8988T (cell line): ENCODE results near the gene CCZ1B.
A peak's percentile ranks its signal among the peaks of the same experiment; 100 is the strongest.
"Not testable (repeated sequence)": the region's sequence is repeated elsewhere in the genome, so short reads cannot be mapped to it uniquely, and the experiment has no call there.

Experiments
- DNase-seq: peaks from one replicate; pipeline ENCODE4 v3.0.0; 2011

The CCZ1B gene

DNA sequence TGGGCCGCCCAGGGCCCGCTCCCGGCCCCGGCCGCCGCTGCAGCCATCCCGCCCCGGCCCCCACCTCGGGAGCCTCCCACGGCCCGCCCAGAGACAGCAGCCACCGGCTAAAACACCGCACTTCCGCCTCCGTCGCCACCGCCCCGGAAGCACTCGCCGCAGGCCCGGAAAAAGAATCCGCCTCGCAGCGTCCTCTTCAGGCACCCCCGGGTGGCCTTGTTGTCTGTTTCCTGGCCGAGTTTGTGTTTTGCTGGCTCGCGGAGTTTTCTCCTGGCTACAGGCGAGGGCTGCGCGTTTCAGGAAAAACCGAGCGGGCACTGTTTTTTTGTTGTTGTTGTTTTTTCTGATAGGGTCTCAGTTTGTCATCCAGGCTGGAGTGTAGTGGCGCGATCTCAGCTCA lies at the start of gene CCZ1B:
CCZ1B (minus strand) TSS at position 125 of the 400 bp plus-strand sequence; CDS start at position 47, 78 bp downstream.
- not testable (repeated sequence) for DNase-seq

DNA sequence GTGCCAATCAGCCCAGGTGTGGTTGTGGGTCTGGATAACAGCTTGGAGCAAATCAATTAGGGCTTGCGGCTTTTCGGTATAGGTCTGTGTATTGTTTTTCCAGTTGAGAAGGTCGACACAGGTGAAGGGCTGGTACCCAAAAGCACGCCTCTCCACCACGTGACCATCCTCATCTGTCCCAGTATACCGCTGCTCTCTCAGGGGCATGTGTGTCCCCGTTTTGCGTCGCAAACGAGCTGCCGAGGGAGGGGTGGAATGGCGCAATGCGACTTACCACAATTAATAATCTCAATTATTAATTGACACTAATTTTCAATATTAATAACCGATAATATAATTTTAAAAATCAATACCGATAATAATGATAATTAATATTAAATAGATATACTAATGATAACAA lies 48.9 kb upstream of the CCZ1B start:
- DNase-seq = not testable (repeated sequence)

DNA sequence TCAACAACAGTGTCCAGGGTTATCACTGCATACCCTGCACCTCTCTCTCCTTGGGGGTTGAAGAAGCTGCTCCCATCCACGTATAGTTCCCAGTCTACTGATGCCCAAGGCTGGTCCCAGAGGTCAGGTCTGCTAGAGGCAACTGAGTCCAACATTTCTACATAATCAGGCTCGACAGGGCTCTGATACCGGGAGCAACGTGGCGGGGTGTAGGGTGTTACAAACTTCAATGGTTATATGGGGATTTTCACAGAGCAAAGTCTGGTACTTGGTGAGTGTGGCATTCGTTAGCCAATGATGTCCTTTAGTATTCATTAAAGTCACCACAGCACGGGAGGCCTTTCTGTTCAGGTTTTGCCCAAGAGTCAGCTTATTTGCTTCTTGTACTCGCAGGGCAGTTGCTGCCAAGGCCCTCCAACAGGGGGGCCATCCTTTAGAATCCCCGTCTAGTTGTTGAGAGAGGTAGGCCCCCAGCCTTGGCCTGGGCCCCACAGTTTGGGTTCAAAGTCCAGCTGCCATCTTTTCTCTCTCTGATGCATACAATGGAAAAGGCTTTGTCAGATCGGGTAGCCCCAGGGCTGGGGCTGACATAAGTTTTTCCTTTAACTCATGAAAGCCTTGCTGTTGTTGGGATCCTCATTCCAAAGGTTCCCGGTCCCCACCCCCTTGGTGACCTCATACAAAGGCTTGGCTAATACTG lies 46.3 kb upstream of the CCZ1B start:
- DNase-seq = not testable (repeated sequence)

DNA sequence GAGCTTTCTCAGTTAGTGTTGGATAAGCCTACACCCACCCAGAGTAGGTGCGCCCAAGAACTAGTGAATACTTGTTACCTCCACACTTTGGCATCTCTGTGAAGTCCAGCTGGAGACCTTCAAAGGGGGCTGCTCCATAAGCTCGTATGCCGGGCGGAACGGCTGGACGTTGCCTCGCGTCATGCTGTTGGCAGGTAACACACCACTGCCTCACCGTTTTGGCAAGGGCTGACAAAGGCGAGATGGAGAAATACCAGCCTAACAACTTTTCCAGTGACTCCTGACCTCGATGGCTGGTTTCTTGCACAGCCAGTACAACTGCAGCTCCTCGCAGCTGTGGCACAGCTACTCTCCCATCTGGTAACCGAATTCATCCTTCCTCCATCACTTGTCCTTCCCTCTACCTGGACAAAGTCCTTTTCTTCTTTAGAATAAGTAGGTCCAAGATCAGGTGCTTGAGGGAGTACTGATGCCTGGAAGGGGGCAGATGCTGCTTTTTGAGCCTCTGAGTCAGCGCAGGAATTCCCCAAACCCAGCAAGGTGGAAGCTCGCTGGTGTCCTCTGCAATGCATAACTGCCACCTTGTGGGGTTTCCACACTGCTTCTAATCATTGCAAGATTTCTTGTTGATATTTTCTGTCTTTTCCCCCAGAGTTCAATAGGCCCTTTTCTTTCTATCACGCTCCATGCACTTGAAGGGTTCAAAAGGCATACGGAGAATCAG lies 45.5 kb upstream of the CCZ1B start:
- DNase-seq = not testable (repeated sequence)

DNA sequence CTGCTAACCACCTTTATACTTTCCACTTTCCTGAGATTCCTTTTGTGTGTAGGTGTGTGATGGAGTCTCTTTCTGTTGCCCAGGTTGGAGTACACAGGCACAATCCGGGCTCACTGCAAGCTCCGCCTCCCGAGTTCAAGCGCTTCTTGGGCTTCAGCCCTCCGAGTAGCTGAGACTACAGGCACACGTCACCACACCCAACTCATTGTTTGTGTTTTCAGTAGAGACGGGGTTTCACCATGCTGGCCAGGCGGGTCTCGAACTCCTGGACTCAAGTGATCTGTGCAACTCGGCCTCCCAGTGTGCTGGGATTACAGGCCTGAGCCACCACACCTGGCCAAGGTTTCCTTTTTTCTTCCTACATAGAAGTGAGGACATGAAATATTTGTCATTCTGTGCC lies 38.7 kb upstream of the CCZ1B start:
- not testable (repeated sequence) for DNase-seq

DNA sequence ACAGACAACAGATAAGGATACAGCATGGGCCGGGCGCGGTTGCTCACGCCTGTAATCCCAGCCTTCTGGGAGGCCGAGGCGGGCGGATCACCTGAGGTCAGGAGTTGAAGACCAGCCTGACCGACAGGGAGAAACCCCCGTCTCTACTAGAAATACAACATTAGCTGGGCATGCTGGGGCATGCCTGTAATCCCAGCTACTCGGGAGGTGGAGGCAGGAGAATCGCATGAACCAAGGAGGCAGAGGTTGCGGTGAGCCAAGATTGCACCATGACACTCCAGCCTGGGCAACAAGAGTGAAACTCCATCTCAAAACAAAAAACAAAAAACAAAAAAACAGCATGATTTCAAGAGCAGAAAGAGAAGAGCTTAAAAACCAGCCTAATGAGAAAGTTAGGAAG lies 38.1 kb upstream of the CCZ1B start:
- not testable (repeated sequence) for DNase-seq

DNA sequence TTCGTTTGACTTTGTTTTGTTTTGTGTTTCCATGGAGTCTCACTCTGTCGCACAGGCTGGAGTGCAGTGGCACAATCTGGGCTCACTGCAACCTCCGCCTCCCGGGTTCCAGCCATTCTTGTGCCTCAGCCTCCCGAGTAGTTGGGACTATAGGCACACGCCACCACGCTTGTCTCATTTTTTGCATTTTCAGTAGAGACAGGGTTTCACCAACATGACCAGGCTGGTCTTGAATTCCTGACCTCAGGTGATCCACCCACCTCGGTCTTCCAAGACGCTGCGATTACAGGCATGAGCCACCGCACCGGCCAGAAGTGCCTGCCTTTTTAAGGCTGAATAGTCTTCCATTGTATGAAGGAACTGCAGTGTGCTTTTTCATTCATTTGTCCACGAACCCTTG lies 36.8 kb upstream of the CCZ1B start:
- DNase-seq = not testable (repeated sequence)

DNA sequence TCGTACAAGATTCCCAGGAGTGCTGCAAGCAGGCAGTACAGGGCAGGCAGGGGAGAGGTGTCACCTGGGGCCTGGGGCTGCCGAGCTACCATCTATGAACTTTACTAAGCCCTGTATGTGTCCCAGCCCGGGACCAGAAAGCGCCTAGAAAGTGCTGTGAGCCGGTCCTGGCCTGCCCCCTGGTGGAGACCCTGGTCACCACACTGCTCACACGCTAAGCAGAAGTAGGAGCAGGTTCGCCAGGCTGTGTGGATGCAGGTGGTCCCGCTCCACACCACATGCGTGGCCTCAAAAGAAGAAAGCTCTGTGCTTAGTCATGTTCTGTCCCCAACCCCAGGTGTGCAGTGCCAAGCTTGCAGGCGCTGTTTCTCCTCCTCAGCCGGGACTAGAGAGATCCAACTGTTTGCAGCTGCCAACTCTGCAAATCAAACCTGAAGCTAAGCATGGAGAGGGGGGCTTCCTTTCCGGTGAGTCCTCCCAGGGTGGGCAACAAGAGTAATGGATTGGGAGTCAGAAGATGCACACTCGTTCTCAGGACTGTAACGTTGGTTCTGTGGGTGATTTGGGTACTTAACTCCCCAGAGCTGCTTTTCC lies 31.7 kb upstream of the CCZ1B start:
- DNase-seq = peak; percentile 35

DNA sequence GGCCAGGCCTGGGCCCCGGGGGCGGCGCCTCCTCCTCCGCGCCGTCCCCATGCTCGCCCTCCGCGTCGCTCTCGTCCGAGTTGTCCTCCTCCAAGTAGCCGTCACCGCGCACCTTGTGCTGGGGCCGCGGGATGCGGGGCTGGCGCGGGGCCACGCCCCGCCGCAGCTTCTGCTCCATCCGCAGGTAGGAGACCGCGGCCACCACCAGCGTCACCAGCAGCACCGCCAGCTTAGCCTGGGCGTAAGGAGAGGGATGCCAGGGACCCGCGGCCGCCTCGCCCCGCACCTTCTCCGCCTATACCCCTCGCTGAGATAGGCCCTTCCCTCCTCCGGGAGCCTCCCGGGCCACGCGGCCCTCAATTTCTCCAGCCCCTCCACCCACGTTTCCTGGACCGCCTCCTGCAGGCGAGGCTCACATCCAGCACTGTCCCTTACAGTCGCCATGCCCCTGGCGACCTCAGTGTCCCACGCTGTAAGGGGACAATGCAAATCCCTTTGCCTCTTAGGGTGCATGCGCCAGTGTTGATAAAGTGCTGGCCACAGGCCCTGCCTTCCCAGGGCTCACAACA lies 29.6 kb upstream of the CCZ1B start:
- DNase-seq = not testable (repeated sequence)

DNA sequence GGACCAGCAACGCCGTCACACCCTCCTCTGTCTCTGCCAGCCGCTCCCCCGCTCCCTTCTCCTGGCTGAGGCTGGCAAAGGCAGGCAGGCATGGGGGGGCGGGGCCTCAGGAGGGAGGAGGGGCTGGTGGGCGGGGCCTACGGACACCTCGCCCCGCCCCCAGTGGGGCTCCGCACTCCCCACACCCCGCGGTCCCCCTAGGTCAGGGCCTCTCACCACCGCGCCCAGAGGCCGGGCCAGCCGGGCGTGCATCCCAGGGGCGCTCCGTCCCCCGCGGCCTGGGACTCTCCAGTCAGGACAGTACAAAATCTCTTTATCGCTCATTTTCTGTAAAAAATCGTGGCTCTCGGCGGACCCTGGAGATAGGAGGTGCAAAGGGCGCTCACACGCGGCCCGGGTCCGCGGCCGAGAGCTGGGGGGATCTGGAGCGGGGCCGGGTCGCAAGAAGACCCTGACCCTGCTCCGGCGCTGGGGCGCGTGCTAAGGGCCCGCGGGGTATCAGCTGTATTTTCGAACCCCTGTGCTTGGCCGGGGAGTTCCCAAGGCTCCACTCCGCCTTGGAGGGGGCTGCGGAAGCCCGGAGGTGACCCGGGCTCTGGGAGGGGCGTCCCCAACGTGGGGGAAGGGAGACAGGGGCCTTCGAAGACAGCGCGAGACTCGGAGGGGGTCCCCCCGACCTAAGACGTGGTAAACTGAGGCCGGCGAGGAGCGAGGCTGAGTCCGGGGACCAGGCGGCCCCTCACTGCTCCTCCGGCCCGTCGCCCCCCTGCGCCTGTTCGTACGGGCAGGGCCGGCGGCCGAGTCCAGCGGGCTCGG lies 28.9 kb upstream of the CCZ1B start:
- not testable (repeated sequence) for DNase-seq

DNA sequence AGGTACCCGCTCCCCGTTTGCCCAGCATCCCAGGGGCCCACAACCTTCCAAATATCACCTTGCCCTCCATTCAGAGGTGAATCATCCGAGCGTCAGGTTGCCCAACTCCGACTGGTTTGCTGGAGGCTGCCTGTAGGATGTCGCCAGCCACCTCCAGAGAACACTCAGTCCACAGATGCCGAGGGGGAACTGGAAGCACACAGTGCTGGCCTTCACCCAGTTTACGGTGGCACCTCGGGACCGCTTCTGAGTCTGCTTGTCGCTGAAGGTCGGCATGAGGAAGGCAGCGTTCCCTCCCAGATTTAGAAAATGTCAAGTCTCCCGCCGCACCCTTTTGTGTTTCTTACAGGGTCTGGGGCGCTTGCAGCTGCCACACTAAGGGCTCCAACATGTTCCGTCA lies 27.6 kb upstream of the CCZ1B start:
- DNase-seq = not testable (repeated sequence)

DNA sequence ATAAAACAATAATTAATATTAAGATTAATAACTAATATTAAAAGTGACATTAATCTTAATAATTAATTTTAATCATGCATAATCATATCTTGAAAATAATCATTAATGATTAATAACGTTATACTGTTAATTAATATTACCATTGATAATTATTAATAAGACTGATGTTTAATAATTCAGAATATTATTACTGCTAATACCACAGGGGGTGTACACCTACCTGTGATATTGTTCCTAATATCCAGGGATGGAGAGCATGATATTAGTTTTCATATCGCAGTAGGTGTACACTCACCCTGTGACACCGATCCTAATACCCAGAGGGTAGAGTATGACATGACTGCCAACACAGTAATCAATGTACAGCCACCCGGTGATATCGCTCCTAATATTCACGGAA lies 23.1 kb upstream of the CCZ1B start:
- DNase-seq = not testable (repeated sequence)

DNA sequence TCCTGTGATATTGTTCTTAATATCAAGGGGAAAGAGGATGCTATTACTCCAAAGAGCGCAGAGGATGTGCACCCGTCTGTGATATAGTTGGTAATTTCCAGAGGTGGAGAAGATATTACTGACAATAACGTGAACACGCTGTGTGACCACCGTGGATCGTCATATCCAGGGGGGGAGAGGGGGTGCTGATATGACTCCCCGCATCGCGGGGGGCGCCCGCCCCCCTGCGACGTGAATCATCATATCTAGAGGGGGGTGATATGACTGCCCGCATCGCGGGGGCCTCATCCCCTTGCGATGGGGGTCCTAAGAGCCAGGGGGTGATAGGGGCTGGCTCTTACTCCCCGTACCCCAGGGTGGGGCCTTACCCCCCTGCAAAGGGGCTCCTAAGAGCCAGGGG lies 21.7 kb upstream of the CCZ1B start:
- DNase-seq = not testable (repeated sequence)

DNA sequence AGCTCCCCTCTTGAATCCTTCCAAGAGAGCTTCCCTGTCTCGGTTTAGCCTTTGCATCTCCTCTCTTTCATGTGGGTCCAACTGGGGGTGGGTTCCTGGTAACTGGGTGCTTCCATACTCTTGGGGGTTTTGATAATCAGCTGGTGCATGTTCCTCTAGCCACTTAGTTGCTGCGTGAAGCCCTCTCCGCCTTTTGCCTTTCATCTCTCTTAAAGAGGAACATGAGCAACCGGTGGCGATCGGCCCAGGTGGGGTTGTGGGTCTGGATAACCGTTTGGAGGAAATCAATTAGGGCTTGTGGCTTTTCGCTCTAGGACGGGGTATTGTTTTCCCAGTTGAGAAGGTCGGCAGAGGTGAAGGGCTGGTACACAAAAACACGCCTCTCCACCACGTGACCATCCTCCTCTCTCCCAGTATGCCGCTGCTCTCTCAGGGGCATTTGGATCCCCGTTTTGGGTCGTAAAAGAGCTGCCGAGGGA lies 19.9 kb upstream of the CCZ1B start:
- DNase-seq = not testable (repeated sequence)

DNA sequence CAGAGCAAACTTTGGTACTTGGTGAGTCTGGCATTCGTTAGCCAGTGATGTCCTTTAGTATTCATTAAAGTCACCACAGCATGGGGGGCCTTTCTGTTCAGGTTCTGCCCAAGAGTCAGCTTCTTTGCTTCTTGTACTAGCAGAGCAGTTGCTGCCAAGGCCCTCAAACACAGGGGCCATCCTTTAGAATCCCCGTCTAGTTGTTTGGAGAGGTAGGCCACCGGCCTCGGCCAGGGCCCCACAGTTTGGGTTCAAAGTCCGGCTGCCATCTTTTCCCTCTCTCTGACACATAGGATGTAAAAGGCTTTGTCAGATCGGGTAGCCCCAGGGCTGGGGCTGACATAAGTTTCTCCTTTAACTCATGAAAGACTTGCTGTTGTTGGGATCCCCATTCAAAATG lies 17.6 kb upstream of the CCZ1B start:
- DNase-seq = not testable (repeated sequence)

DNA sequence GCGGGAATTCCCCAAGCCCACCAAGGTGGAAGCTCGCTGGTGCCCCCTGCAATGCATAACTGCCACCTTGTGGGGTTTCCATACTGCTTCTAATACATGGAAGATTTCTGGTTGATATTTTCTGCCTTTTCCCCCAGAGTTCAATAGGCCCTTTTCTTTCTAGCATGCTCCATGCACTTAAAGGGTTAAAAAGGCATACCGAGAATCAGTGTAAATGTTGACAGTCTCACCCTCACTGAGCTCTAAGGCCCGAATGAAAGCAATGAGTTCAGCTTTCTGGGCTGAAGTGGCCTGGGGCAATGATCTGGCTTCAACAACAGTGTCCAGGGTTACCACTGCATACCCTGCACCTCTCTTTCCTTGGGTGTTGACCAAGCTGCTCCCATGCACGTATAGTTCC lies 17.0 kb upstream of the CCZ1B start:
- DNase-seq = not testable (repeated sequence)

DNA sequence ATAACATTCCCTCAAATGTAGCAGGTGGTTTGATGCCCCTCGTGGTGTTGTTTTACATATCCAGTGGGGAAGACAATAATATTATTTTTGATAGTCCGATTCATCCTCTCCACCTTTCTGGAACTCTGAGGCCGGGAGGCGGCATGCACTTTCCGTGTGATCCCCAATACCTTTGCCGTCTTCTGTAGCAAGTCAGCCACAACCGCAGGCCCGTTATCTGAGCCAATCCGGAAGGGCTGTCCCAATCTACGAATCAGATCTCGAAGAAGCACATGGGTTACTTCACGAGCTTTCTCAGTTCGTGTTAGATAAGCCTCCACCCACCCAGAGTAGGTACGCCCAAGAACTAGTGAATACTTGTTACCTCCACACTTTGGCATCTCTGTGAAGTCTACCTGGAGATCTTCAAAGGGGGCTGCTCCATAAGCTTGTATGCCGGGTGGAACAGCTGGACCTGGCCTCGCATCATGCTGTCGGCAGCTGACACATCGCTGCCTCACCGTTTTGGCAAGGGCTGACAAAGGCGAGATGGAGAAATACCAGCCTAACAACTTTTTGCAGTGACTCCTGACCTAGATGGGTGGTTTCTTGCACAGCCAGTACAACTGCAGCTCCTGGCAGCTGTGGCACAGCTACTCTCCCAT lies 16.3 kb upstream of the CCZ1B start:
- DNase-seq = not testable (repeated sequence)

DNA sequence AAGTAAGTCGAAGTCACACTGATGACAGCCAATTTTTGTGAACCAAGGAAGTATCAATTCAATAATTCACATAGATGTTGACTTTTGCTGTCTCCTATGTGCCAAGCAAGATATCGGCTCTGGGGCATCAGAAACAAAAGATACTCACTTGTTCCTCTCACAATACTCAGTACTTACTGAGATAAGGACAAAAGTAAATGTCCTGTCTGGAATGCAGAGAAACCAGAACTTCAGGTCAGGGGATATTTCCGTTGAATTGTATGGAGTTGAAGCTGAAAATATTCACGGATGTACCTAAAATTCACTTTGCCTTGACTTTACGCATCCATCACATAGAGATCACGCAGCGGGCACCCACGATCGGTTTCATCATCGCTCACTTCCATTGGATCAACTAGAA lies 11.0 kb upstream of the CCZ1B start:
- not testable (repeated sequence) for DNase-seq

DNA sequence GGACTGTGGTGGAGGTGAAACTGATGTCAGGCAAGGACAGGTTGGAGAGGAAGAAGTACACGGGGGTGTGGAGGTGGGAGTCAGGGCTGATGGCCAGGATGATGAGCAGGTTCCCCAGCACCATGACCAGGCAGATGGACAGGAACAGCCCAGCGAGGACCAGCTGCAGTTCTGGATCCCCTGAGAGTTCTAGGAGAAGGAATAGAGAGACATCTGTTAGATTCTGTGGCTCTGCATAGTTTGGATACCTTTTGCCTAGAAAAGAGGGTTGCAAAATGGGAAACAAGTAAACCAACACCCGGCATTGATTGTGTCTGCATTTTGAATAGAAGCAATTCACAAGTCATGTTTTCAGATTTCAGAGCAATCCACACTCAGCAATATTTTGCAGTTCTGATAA lies 9.4 kb upstream of the CCZ1B start:
- DNase-seq = not testable (repeated sequence)

DNA sequence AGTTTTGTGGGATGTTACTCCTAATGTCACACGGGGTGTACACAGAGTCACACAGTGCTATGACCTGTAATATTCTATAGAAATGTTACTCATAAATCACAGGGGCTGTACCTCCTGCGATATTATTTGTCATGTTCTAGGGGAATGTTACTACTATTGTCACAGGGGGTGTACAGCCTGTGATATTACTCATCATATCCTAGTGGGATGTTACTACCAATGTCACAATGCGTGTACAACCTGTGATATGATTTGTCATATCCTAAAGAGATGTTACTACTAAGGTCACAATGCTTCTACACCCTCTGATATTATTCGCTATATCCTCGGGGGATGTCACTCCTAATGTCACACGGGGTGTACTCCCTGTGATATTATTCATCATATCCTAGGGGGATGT lies 7.6 kb upstream of the CCZ1B start:
- no peak for DNase-seq

DNA sequence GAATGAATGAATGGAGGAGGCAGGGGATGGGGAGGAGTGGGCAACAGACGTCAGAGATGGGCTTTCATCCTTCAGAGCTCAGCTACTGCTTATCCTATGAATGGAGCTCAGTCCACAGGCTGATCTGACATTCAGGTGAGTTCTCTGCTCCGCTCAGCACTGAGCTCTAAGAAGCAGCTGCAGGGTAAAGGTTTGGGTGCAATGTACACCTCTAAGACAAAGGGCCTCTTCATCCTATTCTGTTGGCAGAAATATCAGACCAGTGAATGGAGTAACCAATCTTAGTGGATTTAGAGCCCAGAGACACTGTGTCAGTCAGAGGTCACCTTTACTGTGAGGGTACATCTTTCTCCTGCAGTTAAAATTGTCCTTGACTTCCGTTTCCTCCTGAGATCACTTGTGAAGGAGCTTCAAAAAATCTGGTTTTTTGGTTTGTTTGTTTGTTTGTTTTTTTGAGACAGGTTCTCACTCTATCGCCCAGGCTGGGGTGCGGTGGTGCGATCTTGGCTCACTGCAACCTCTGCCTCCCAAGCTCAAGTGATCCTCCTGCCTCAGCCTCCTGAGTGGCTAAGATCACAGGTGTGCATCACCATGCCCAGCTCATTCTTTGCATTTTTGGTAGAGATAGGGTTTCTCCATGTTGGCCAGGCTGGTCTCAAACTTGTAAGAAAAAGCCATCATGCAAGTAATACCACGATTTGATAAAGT lies 5.1 kb upstream of the CCZ1B start:
- DNase-seq = no peak
